Loucy (cell line): ENCODE data around the gene HRH3.

Source experiments
- H2AFZ ChIP-seq: fragments of 200-600 bp; sonication (generic); 2 replicates; pipeline ENCODE4 v1.6.0; 2016; ENCODE audit warnings: antibody characterized with exemption, mild to moderate bottlenecking, low read length, moderate library complexity
- H3F3A ChIP-seq: fragments of 200-600 bp; 2 replicates; pipeline ENCODE4 v1.6.0; 2016; ENCODE audit warnings: antibody characterized with exemption, low read depth, mild to moderate bottlenecking
- H3K27me3 ChIP-seq: fragments of 200-600 bp; sonication (generic); 2 replicates; pipeline ENCODE4 v1.6.1; 2014; ENCODE audit warnings: low read length, mild to moderate bottlenecking; ENCODE audit not compliant: insufficient read depth, poor library complexity, severe bottlenecking
- H3K36me3 ChIP-seq: fragments of 200-600 bp; sonication (generic); 2 replicates; pipeline ENCODE4 v1.6.1; 2016; ENCODE audit warnings: low read length; ENCODE audit not compliant: insufficient read depth
- H3K4me1 ChIP-seq: fragments of 200-600 bp; sonication (generic); 2 replicates; pipeline ENCODE4 v1.5.1; 2014; ENCODE audit warnings: low read length, mild to moderate bottlenecking; ENCODE audit not compliant: insufficient read depth, poor library complexity, severe bottlenecking
- H3K4me2 ChIP-seq: fragments of 200-600 bp; sonication (generic); 2 replicates; pipeline ENCODE4 v1.6.0; 2014; ENCODE audit warnings: antibody characterized with exemption, low read length, low read depth, mild to moderate bottlenecking; ENCODE audit not compliant: poor library complexity, severe bottlenecking
- H3K4me3 ChIP-seq: fragments of 200-600 bp; sonication (generic); 2 replicates; pipeline ENCODE4 v1.5.1; 2014; ENCODE audit warnings: low read length, mild to moderate bottlenecking, mixed read lengths; ENCODE audit not compliant: poor library complexity, severe bottlenecking
- H3K79me2 ChIP-seq: fragments of 200-600 bp; sonication (generic); 2 replicates; pipeline ENCODE4 v1.6.1; 2014; ENCODE audit warnings: low read length; ENCODE audit not compliant: insufficient read depth
- H3K9ac ChIP-seq: fragments of 200-600 bp; sonication (generic); 2 replicates; pipeline ENCODE4 v1.6.0; 2014; ENCODE audit warnings: mild to moderate bottlenecking, low read depth, low read length, moderate library complexity; ENCODE audit not compliant: poor library complexity, severe bottlenecking
- H3K9me2 ChIP-seq: fragments of 200-600 bp; sonication (generic); replicated peaks from 2 replicates; pipeline ENCODE4 v1.6.1; 2016; ENCODE audit warnings: low read depth, low read length, mixed read lengths
- H3K9me3 ChIP-seq: fragments of 200-600 bp; sonication (generic); 2 replicates; pipeline ENCODE4 v1.6.1; 2014; ENCODE audit warnings: mild to moderate bottlenecking, antibody characterized with exemption, low read length, low read depth; ENCODE audit not compliant: insufficient read depth
- H4K20me1 ChIP-seq: fragments of 200-600 bp; sonication (generic); 2 replicates; pipeline ENCODE4 v1.6.0; 2014; ENCODE audit warnings: antibody characterized with exemption, low read length, mild to moderate bottlenecking; ENCODE audit not compliant: insufficient read depth, poor library complexity, severe bottlenecking
- EZH2phosphoT487 ChIP-seq: fragments of 200-600 bp; IDR thresholded peaks from 2 replicates; pipeline ENCODE4 v1.6.1; 2018; ENCODE audit warnings: antibody characterized with exemption, mild to moderate bottlenecking, moderate library complexity, borderline replicate concordance
- TF ChIP-seq, protein P1 (sequence below): fragments of 200-600 bp; sonication (generic); conservative IDR thresholded peaks from 2 replicates; pipeline ENCODE4 v1.5.1; 2014; ENCODE audit warnings: mild to moderate bottlenecking, antibody characterized with exemption, low read length

HRH3 gene

DNA sequence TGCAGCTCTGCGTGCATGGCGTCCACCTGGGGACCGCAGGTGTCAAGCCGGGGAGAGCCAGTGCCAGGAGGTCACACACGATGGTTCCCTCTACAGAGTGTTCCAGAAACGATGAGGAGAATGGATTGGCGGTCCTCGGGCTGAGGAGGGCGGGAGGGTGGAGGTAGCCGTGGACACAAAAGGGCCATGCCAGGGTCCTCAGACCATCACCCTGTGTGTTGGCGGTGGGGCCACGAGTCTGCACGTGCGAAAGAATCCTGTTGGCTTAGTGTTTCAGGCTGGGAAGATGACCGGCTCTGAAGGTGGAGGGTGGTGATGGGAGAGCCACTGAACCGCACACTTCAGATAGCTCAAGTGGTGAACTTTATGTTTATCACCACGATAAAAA is 13.7 kb downstream of the HRH3 start:
- H3K4me2 ChIP-seq, result no peak overlapping the region
- peaks cover 17% of the 10 kb centered on the region for H3F3A ChIP-seq
- no peaks in the 10 kb centered on the region for H3K9me3 ChIP-seq
- H3K9me2 ChIP-seq, result no peaks in the 10 kb centered on the region
- H3K79me2 ChIP-seq, result peaks cover 19% of the 10 kb centered on the region; the same call in 1 of the 2 replicates
- no peak overlapping the region for H3K9ac ChIP-seq
- peaks cover 38% of the 10 kb centered on the region for H3K4me1 ChIP-seq
- no peaks in the 10 kb centered on the region for H3K27me3 ChIP-seq
- H3K36me3 ChIP-seq, result no peaks in the 10 kb centered on the region
- no peak overlapping the region for H2AFZ ChIP-seq
- H3K4me3 ChIP-seq, result no peak overlapping the region
- no peaks in the 10 kb centered on the region for H4K20me1 ChIP-seq
- no peak for TF ChIP-seq EZH2phosphoT487
- TF ChIP-seq, protein P1, sequence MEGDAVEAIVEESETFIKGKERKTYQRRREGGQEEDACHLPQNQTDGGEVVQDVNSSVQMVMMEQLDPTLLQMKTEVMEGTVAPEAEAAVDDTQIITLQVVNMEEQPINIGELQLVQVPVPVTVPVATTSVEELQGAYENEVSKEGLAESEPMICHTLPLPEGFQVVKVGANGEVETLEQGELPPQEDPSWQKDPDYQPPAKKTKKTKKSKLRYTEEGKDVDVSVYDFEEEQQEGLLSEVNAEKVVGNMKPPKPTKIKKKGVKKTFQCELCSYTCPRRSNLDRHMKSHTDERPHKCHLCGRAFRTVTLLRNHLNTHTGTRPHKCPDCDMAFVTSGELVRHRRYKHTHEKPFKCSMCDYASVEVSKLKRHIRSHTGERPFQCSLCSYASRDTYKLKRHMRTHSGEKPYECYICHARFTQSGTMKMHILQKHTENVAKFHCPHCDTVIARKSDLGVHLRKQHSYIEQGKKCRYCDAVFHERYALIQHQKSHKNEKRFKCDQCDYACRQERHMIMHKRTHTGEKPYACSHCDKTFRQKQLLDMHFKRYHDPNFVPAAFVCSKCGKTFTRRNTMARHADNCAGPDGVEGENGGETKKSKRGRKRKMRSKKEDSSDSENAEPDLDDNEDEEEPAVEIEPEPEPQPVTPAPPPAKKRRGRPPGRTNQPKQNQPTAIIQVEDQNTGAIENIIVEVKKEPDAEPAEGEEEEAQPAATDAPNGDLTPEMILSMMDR, result no peak

DNA sequence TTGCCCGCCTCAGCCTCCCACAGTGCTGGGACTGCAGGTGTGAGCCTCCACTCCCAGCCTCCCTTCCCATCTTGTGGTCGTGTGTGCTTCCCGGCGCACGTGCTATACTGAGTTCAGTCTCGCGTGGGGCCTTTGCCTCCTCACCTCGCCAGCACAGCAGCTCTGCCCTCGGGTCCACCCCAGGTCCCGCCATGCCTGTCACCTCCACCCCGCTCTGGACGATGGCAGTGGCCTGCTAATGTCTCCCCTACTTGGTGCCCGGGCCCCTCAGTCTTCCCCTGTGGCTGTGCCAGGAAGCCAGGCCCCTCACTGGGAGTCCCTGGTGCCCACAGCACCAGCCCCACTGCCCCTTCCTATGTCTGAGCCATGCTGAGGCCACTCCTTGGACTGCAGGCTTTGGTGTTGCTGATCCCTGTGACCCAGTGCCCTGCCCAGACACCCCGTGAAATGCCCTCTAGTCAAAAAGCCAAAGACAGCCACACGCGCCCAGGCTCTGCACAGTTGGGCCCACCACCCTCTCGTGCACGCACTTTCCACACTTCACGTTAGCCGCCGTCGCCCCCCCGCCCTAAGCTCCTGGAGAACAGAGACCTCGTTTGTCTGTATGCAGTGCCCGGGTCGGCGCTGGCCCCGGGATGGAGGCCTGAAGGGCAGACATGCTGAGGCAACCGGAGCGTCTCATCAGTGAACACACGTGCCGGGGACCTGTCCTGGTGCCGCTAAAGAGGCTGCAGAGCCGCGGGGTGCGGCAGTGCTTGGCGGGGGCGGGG is 14.3 kb downstream of the HRH3 start:
- Histone ChIP-seq H3K4me3 (no peak overlapping the region), H3K4me1 (peaks cover 43% of the 10 kb centered on the region), H3K9me2 (no peaks in the 10 kb centered on the region), H4K20me1 (no peaks in the 10 kb centered on the region), H3K9me3 (no peaks in the 10 kb centered on the region), H2AFZ (no peak overlapping the region), H3K79me2 (peaks cover 19% of the 10 kb centered on the region; the same call in 1 of the 2 replicates), H3K9ac (no peak overlapping the region), H3K4me2 (no peak overlapping the region), H3K36me3 (no peaks in the 10 kb centered on the region), H3F3A (peaks cover 20% of the 10 kb centered on the region), H3K27me3 (no peaks in the 10 kb centered on the region)
- no peak for TF ChIP-seq EZH2phosphoT487
- TF ChIP-seq, protein P1, result no peak

GRCh38 chr20:62203378-62204030 is 16.6 kb downstream of the HRH3 start:
- Histone ChIP-seq H3K4me3 (peak overlapping the region; percentile 56), H3K9ac (peak overlapping the region; percentile 70), H3K27me3 (no peaks in the 10 kb centered on the region), H3K36me3 (peaks cover 15% of the 10 kb centered on the region; the same call in 1 of the 2 replicates), H2AFZ (no peak overlapping the region), H3K4me1 (peaks cover 45% of the 10 kb centered on the region), H3K79me2 (peaks cover 19% of the 10 kb centered on the region; the same call in 1 of the 2 replicates), H4K20me1 (no peaks in the 10 kb centered on the region), H3K9me2 (no peaks in the 10 kb centered on the region), H3K9me3 (no peaks in the 10 kb centered on the region), H3F3A (peaks cover 20% of the 10 kb centered on the region), H3K4me2 (peak overlapping the region; percentile 84)
- TF ChIP-seq, protein P1, result no peak
- TF ChIP-seq EZH2phosphoT487, result no peak
